HL-60 (cell line): ENCODE results near the gene CDKL1.

Experiments
- DNase-seq, 2 experiments: peaks; one replicate each; pipeline ENCODE4 v3.0.0-alpha.2; 2010 to 2020; ENCODE audit warnings: low read depth in 1 of 2, low spot score in 1 of 2
- H3K27ac ChIP-seq: fragments of 250-450 bp; sonication (Bioruptor Pico); replicated peaks from 2 replicates; pipeline ENCODE4 v1.5.1; 2020; ENCODE audit warnings: mild to moderate bottlenecking, moderate library complexity
- H3K27me3 ChIP-seq: fragments of 250-450 bp; sonication (Bioruptor Pico); 2 replicates; pipeline ENCODE4 v1.5.1; 2021; ENCODE audit warnings: mild to moderate bottlenecking, moderate library complexity; ENCODE audit not compliant: insufficient read depth, poor library complexity, severe bottlenecking
- H3K4me3 ChIP-seq: replicated peaks from 2 replicates; pipeline ENCODE4 v1.5.1; 2011; ENCODE audit warnings: mild to moderate bottlenecking, control low read depth, low read length; ENCODE audit not compliant: insufficient read depth
- CTCF ChIP-seq: IDR thresholded peaks from one replicate; pipeline ENCODE4 v1.5.1; 2011; ENCODE audit warnings: low read length, control low read depth, inconsistent platforms; ENCODE audit not compliant: insufficient read depth
- GABPA ChIP-seq: IDR thresholded peaks from 2 replicates; pipeline ENCODE4 v1.6.1; 2012; ENCODE audit warnings: low read depth
- POLR2AphosphoS5 ChIP-seq: IDR thresholded peaks from 2 replicates; pipeline ENCODE4 v1.6.1; 2012; ENCODE audit warnings: low read depth
- REST ChIP-seq: IDR thresholded peaks from 2 replicates; pipeline ENCODE4 v1.6.1; 2012; ENCODE audit warnings: low read depth; ENCODE audit not compliant: insufficient replicate concordance
- SPI1 ChIP-seq: IDR thresholded peaks from 2 replicates; pipeline ENCODE4 v1.6.1; 2012; ENCODE audit warnings: low read depth, mild to moderate bottlenecking, borderline replicate concordance

CDKL1 gene

DNA sequence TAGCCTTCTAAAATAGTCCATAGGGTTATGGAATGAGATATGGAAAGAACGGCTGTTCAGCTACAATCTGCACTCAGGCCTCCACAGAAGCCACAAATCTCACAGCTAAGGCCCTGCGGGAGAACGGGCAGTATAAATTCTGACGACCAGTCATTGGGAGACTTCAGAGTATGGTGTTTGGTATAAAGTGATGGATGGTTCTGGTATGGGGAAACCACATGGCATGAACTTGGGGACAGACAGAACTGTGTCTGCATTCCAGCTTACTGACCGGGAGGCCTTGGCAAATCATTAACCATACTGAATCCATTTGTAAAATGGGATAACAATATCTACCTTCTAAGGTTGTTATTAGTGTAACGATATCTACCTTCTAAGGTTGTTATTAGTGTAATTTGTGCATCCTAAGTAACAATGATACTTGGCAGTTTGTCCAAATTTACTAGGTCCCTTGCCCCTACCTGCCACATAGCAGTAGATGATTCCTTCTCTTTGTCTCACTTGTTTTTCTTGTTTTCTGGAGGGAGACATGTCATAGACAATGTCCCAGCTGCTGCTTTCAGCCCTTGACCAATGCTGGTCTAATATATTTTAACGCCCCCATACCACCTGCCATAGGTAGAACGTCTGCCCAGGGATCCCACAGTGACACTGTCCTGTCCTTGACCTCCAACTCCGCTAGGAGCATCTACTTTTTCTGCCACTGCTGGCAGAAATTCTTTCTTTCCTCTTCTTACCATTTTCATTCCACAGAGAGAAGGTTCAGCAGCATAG lies 6.8 kb downstream of the CDKL1 start:
- H3K27ac ChIP-seq, result no peak overlapping the region
- TF ChIP-seq POLR2AphosphoS5 (no peak), CTCF (no peak), GABPA (no peak), SPI1 (no peak)
- H3K4me3 ChIP-seq, result no peak overlapping the region

DNA sequence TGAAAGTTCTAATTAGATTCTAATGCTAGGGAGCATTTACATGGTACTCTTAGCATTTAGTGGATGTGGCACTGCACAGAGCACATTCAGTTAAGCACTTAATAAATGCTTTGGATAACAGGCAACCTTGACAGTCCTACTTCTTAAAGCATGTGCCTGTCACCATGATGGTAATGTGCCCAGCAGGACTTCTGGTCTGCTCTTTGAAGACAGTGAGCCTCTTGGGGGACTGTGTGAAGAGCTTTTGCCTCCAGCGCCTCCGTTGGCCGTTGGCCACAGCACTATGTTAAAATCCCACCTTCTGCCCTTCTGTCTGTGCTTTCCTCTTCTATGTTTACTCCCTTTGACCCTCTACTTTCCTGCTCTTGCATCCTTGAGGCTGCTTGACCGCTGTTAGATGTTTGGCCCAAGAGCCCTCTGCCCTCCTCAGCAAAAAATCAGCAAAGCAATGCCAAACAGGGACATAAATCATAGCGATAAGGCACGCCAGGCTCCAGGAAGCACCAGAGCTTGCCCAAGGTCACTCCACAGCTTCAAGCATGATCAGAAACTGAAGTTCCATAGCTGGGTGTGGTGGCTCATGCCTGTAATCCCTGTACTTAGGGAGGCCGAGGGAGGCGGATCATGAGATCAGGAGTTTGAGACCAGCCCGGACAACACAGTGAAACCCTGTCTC lies 8.3 kb downstream of the CDKL1 start:
- Histone ChIP-seq H3K27me3 (no peaks in the 10 kb centered on the region), H3K4me3 (no peak overlapping the region), H3K27ac (no peak overlapping the region)
- no peak for DNase-seq
- TF ChIP-seq REST, result no peak
- TF ChIP-seq SPI1, result no peak
- TF ChIP-seq CTCF, result no peak
- no peak for TF ChIP-seq GABPA
- no peak for TF ChIP-seq POLR2AphosphoS5

More for the DNA sequence above, 6.8 kb downstream of the CDKL1 start:
- no peak for DNase-seq
- no peaks in the 10 kb centered on the region for H3K27me3 ChIP-seq

DNA sequence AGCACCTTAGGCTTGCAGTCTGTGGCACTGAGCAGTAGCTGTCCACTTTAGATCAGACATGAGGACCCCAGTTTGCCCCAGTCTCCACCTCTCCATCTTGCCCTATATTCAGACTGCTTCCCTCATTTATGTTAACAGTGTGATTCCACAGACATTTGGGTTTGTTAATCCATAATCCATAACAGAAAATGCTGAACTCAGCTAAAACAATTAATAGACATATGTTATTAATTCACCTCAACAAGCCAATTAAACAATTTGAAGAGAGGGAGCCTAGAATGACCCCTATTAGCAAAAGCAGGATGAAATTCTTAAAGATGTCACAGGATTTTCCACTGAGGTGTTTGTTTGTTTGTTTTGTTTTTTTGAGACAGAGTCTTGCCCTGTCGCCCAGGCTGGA lies 9.1 kb downstream of the CDKL1 start:
- TF ChIP-seq POLR2AphosphoS5, result no peak
- no peak for TF ChIP-seq REST
- no peak for TF ChIP-seq SPI1
- TF ChIP-seq GABPA, result no peak
- TF ChIP-seq CTCF, result no peak
- Histone ChIP-seq H3K27me3 (no peaks in the 10 kb centered on the region), H3K4me3 (no peak overlapping the region), H3K27ac (no peak overlapping the region)
- DNase-seq, result no peak
